NCI-H226 (cell line): ENCODE results near the gene ITGA5.
A peak's percentile ranks its signal among the peaks of the same experiment; 100 is the strongest.

ENCODE experiments used
- DNase-seq: peaks from one replicate; pipeline ENCODE4 v3.0.0-alpha.2; 2015

The ITGA5 gene

GRCh38 chr12:54430471-54431069 lies 11.5 kb upstream of the ITGA5 start:
- no peak for DNase-seq

- DNase-seq: no peak
These were observed 10.0 kb upstream of the ITGA5 start for GRCh38 chr12:54429014-54429471.

- DNase-seq: peak; percentile 64
These were observed 9.3 kb upstream of the ITGA5 start for GRCh38 chr12:54428050-54429013.

GRCh38 chr12:54427106-54427505 lies 8.0 kb upstream of the ITGA5 start:
- DNase-seq: no peak

- DNase-seq: no peak
These were observed 7.6 kb upstream of the ITGA5 start for GRCh38 chr12:54426690-54427089.

GRCh38 chr12:54425702-54426101 lies 6.6 kb upstream of the ITGA5 start:
- no peak for DNase-seq

- no peak for DNase-seq
These were observed 5.2 kb upstream of the ITGA5 start for GRCh38 chr12:54424224-54424623.

- no peak for DNase-seq
These were observed 4.7 kb upstream of the ITGA5 start for GRCh38 chr12:54423816-54424150.

GRCh38 chr12:54421879-54422250 lies 2.8 kb upstream of the ITGA5 start:
- DNase-seq: no peak

GRCh38 chr12:54421175-54421878 lies 2.3 kb upstream of the ITGA5 start:
- DNase-seq: peak; percentile 39

- no peak for DNase-seq
These were observed 1.7 kb upstream of the ITGA5 start for GRCh38 chr12:54420766-54421144.

GRCh38 chr12:54418441-54419087 lies 502 bp downstream of the ITGA5 start:
- no peak for DNase-seq

- no peak for DNase-seq
These were observed 1.2 kb downstream of the ITGA5 start for GRCh38 chr12:54417712-54418440.

- no peak for DNase-seq
These were observed 2.1 kb downstream of the ITGA5 start for GRCh38 chr12:54416687-54417603.

- DNase-seq: no peak
These were observed 3.7 kb downstream of the ITGA5 start for GRCh38 chr12:54415221-54415929.

GRCh38 chr12:54413284-54414190 lies 5.5 kb downstream of the ITGA5 start:
- peak; percentile 57 for DNase-seq

- no peak for DNase-seq
These were observed 6.3 kb downstream of the ITGA5 start for GRCh38 chr12:54412786-54413185.

GRCh38 chr12:54412348-54412747 lies 6.7 kb downstream of the ITGA5 start:
- DNase-seq: no peak

- peak; percentile 97 for DNase-seq
These were observed 7.5 kb downstream of the ITGA5 start for GRCh38 chr12:54411391-54412241.
